Measurements from ENCODE around the gene RPL35A.
"Not testable (repeated sequence)": the region's sequence is repeated elsewhere in the genome, so short reads cannot be mapped to it uniquely, and the experiment has no call there.

Gene RPL35A

DNA sequence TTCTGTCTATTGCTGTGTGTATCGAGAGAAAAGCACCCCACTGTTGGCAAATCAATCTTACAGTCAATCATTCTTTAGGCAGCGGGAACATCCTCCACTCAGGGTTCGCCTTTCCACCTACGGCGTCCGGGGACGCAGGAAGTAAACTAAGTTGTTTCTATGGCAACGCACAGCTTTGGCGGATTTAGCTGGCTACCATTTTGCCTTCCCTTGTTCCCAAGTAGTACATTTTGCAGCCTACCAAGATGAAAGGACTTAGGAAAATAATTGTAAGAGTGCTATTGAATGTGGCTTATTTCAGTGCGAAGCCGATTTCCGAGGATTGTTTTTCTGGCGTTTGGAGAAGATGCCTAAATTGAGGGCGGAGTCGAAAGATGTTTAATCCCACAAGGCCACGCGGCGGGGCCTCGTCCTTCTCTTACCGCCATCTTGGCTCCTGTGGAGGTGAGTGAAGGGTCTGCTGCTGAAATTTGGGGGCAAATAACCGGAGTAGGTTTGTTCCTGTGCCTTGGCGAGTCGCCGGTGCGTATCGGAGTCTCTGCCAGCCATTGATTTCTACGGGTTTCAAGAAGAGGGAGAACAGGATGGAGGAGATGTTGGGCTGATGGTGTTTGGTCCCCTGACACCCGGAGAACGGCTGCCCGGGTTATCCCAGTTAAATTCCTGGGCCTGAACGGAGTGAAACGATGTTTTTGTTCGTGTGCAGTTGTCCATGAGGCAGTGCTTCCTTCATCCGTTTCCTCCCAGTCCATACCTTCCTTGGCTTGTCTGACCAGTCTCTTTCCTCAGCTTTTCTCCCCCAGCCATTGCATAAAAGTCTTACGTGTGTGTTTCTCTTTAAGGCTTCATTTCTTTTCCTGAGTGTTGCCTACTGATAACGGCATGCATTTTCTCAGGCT, at the start of gene RPL35A:
TSS of gene RPL35A (plus strand) at position 413 of the 899 bp plus-strand sequence. CDS start 778 bp downstream, outside the sequence.
- DNase-seq (ENCODE audit: low spot score) = peak; percentile 93

DNA sequence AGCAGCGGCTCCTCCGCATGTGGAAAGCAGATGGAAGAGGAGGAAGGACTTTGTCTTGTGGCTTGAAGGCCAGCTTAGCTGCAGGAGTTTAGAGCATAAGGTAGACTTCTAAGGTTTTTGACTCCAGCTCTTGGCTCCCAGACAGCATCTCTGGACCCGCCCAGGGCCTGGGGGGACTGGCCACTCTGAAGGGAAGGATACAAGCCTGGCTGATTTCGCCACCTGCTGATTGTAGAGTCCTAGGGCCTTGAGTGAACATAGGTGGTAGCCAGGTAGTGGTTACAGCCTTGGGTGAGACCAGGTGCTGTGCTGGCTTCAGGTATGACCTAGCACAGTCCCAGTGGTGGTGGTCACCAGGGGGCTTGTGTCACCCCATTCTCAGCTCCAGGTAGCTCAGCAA, 48.4 kb upstream of the RPL35A start:
- DNase-seq (ENCODE audit: low spot score) = no peak

DNA sequence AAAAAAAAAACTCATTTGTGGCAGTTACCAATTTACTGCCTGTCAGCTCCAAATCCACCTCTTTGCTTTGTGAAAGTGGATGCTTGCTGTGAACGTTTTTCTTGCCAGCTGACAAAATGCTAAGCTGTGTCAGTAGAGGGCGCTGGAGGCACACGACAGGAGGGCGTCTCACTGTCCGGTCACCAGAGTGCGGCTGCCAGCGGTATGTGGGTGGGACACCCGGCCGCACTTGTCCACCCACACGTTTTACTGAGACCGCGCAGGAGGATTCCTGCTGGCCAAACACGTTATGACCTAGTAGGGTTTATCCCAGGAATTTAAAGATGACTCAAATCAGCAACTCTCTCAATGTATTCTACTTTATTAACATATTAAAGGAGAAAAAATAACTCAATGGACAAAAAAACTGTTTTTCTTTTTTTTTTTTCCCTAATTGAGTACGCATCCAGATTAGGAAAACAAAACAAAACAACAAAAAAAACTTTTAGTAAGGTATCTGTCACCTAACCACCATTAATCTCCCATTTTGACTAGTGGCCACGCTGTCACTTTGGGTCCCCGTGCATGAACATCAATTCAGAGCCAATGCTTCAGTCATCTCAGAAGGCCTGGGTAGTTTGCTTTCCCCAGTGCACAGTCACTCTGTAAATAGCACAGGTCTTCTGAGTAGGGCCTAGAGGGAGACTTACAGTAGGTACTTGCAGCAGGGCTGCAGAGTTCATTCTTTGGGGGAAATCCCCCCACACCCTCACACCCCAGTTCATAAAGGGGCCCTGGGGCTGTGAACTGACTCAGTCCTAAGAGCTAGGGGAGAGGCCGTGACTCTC, 43.8 kb upstream of the RPL35A start:
- DNase-seq (ENCODE audit: low spot score) = peak; percentile 97

DNA sequence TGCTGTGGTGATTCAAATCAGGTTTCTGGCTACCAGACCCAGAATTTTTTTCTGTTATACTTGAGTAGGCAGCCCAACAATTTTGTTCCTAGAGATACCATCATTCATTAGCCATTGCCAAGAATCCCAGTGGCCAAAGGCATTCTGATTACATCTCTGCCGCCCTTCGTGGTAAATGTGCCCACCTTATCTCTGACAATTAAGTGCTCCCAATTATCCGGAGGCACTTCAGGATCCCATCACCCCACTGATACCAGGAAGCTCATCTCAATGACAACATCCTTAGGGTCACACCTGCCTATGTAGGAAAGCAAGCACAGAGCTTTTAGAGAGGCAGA, 43.2 kb upstream of the RPL35A start:
- DNase-seq (ENCODE audit: low spot score) = no peak

DNA sequence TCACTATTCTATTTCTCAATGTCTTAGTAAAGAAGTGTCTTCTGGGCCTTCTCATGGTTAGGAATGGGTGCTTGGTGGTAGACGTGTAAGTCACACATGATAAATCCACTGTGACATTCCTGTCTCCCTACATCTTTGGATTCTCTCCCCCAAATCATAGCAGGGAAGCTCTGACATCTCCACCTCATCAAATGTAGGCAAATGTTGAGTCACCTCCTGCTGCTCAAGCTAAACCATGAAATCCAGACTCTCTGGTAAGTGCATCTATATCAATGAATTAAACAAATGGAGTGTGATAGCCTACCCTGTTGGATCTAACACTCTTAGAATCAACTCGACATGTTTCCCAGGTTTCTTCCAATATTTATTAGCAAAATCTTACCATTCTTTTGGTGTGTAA, 42.8 kb upstream of the RPL35A start:
- DNase-seq (ENCODE audit: low spot score) = no peak

DNA sequence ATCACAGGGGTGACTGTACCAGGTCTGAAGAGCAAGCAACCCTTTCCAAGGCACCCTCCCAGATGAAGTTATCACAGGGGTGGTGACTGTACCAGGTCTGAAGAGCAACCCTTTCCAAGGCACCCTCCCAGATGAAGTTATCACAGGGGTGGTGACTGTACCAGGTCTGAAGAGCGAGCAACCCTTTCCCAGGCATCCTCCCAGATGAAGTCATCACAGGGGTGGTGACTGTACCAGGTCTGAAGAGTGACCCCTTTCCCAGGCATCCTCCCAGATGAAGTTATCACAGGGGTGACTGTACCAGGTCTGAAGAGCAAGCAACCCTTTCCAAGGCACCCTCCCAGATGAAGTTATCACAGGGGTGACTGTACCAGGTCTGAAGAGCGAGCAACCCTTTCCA, 41.4 kb upstream of the RPL35A start:
- DNase-seq (ENCODE audit: low spot score) = not testable (repeated sequence)

DNA sequence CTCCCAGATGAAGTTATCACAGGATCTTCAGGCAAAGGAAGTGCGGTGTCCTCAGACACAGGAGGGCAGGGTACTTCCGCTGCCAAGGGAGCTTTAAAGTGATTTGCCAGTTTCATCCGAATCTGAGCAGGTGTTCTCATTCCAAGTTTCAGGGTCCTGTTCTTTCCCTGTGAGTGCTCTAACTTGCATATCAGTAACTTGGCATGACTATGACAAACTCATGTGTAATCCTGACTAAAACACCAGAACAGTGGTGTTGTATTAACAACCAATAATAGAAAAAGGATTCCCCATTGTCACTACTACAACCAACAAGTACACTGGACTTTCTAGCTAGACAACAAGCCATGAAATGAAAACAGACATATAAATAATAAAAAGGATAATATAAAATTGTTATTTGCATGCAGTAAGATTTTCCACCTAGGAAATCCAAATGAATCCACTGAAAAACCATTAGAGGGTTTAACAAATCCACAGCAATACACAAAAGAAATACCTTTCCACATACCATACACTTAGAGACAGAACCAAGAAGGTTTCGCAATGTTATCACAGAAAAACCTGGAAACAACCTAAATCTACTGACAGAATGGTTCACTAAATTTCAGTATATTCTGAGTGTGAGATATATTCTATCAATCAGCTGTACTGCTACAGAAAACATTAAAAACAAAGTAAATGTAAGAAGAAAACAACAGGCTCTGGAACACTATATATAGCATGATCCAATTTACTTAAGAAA, 40.9 kb upstream of the RPL35A start:
- no peak for DNase-seq (ENCODE audit: low spot score)

DNA sequence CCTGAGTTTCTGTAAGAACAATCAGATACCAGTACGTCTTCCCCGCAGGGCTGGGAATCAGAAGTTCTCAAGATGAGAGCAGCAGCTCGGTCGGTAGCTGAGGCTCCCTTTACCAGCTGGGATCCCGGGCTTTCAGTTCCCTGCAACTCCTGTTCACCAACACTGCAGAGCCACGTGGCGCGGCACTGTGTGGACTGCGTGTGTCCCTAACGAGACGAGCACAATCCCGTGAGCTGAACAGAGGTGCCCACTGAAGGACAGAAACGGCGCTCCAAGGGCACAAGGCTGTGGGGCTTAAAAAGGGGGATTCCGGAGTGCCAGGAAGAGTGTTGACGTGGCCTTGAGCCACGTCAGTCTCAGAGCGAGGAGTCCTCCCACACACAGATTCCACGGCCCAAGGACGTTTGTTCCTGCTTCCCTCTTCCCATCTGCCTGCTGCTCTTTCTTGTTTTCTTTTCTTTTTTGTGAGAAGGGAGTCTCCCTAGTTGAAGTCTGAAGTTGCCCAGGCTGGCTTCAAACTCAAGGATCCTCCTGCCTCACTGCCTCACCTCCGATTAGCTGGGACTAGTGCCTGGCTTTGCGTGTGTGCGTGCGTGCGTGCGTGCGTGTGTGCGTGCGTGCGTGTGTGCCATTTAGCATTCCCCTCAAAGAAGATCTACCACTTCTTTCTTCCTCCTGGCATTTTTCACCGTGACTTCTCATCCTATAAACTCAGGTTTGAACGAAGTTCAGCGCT, 37.1 kb upstream of the RPL35A start:
- DNase-seq (ENCODE audit: low spot score) = no peak

DNA sequence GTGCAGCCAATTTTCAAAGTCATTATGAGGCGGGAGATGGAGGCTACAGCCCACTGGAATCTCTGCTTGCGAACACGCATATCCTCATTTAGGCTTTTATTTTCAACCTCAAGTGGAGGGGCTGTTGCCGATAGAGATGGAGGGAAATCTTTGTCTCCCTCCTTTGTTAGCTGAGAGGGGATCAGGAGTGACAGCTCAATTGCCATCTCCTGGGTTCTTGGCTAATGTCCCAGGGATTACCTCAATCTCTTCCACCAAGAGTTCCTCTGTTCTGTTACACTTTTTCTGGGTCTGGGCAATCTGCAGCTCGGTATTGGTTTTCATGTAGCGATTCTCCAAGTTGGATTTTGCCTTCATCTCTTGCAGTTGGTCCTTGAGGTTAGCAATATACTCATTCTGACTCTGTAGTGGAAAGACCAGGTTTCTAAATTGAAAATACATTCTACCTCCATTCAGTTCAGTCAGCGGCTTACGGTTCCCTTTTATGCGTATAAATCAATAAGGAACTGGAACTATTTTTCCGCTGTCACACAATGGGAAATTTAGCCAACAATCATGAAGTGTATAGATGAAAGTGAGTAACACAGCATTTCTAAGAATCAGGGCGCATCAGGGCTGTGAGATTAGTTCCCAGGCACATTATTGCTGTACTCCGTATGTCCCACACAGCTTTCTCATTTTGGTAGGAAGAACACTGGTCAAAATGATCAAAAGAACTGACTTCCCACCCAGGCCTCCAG, 36.2 kb upstream of the RPL35A start:
- DNase-seq (ENCODE audit: low spot score) = no peak

DNA sequence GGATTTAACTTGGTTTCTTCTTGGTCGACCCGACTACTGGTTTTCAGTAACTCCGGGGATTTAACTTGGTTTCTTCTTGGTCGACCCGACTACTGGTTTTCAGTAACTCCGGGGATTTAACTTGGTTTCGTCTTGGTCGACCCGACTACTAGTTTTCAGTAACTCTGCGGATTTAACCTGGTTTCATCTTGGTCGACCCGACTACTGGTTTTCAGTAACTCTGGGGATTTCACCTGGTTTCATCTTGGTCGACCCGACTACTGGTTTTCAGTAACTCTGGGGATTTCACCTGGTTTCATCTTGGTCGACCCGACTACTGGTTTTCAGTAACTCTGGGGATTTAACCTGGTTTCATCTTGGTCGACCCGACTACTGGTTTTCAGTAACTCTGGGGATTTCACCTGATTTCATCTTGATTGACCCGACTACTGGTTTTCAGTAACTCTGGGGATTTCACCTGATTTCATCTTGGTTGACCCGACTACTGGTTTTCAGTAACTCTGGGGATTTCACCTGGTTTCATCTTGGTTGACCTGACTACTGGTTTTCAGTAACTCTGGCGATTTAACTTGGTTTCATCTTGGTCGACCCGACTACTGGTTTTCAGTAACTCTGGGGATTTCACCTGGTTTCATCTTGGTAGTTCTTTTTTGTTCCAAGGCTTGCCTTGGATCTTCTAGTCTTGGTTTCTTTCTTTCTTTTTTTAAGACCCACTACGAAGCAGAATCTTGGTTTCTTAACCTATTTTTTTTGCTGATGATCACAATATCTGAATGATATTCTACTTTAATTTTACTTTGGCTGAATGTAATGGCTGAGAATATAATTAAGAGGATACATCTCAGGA, 28.3 kb upstream of the RPL35A start:
- not testable (repeated sequence) for DNase-seq (ENCODE audit: low spot score)

DNA sequence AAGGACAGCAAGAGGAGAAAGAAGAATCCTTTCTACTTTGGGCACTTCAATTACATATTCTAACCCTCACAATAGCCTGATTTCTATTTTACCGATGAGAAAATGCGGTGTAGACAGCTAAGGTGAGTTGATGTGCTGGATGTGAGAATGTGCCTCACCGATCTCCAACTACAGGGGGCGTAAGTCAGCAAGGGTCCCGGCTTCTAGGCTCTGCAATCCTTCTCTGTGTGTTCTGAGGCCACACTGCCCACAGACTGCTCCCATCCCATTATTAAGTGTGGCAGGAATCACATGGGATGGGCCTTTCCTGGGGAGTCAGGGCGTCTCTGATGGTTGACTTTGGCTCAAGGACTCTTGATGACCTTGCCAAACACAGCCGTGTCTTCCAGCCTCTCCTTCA, 23.6 kb upstream of the RPL35A start:
- DNase-seq (ENCODE audit: low spot score) = no peak

DNA sequence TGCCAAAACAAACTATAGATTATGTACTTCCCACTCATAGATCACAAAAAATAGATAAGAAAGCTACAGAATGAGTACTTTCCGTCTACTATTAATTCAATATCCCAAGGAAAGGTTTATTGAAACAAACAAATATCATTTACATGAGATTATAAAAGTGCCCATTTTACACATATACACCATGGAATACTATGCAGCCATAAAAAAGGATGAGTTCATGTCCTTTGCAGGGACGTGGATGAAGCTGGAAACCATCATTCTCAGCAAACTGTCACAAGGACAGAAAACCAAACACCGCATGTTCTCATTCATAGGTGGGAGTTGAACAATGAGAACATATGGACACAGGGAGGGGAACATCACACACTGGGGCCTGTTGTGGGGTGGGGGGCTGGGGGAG, 22.4 kb upstream of the RPL35A start:
- not testable (repeated sequence) for DNase-seq (ENCODE audit: low spot score)

DNA sequence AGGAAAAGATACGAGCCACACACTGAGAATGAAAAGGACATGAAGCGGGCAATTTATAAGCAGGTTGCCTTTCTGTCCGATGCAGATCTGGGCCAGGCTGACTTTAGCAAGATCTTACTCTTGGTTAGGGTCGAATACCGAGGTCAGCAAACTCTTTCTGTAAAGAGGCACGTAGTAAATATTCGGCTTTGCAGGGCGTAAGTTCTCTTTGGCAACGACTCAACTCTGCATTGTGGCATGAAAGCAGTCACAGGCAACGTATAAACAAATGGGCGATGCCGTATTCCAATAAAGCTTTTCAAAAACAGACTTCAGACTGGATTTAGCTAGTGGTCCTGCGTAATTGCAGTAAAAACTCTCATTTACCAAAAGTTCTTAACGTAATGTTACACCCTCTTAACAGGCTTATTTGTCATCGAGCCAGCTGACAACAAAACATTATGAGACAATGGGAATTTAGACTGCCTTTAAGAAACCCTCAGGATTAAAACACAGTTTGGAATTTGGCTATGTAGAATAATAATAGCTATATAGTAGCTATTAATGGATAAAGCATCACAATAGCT, 13.1 kb upstream of the RPL35A start:
- no peak for DNase-seq (ENCODE audit: low spot score)

DNA sequence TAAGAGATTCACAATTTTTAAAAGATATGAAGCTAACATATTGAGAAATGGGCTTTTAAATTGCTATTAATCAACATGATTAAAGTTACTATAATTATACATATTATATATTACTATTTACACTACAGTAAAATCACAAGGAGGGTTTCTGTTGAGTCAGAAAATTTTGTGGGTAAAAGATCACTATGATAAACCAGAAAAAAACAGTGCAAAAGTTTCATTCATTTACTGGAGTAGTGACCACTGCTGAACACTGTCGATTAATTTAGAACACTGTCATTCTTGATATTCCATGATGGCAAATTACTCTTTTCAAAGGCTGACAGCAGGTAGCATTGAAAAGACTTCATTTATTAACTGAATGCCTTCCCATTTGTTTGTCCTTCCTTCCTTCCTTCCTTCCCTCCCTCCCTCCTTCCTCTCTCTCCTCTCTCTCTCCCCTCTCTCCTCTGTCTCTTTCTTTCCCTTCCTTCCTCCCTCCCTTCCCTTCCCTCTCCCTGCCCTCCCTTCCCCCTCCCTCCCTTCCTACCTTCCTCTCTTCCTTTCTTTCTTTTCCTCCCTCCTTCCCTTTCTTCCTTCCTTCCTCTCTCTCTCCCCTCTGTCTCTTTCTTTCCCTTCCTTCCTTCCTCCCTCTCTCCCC, 9.1 kb upstream of the RPL35A start:
- no peak for DNase-seq (ENCODE audit: low spot score)

DNA sequence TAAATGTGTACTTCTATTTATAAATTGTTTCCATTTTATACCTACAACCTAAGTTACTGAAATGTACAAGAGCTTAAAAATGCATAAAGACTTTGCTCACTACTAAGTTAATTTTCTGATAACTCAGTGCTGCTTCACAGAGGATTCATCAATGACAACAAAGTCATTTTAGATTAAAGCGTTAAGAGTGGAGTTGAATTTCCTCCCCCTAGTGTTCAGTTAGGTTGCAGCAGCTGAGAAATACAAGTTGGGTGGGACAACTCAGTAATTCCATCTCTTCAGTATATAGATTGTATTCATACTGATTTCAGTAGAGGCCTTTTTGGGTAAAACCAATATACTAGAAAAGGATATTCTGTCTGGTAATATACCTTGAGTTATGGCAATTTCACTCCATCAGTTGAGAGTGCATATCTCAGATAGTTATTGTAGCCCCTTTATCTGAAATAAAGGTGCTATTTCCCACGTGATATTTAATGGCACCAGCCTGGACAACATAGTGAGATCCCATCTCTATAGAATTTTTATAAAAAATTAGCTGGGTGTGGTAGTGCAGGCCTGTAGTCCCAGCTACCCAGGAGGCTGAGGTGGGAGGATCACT, 6.9 kb upstream of the RPL35A start:
- DNase-seq (ENCODE audit: low spot score) = peak; percentile 55

DNA sequence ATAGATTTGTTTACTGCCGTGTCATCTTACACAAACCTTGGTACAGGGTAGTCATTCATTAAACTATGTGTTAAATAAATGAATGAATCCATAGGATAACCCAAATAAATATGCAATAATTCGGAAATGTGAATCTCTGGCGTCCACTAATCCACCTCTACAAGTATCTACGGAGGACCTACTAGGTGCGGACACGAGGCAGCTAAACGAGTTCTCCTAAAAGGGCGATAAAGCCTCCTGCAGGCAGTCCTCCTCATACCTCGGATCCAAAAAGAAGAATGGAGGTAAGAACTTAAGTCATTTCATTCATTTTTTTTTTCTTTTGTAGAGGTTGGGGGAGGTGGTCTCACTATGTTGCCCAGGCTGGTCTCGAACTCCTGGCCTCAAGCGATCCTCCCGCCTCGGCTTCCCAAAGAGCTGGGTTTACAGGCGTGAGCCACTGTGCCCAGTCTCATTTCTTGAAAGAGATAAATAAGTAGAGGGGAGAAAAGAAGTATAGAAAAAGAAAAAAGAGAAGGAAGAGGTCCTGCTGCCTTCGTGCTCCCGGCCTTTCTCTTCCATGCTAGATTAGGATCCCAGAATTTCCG, 706 bp upstream of the RPL35A start:
- no peak for DNase-seq (ENCODE audit: low spot score)

DNA sequence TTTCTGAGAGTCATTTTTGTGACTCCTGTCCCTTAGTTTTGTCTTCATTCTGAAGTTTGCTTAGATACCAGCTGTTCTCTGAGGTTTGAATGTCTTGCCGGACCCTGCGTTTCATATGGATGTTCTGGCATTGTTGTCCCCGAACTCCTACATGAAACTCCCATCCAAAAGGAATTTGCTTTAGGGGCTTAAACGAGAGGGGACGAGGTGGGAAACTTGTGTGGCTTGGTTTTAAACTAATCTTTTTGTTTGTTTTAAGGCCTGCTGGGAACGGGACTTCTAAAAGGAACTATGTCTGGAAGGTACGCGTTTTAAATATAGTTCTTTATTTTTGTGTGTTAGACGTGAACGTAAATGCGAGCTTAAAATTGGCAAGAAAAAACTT, 679 bp downstream of the RPL35A start:
- no peak for DNase-seq (ENCODE audit: low spot score)

DNA sequence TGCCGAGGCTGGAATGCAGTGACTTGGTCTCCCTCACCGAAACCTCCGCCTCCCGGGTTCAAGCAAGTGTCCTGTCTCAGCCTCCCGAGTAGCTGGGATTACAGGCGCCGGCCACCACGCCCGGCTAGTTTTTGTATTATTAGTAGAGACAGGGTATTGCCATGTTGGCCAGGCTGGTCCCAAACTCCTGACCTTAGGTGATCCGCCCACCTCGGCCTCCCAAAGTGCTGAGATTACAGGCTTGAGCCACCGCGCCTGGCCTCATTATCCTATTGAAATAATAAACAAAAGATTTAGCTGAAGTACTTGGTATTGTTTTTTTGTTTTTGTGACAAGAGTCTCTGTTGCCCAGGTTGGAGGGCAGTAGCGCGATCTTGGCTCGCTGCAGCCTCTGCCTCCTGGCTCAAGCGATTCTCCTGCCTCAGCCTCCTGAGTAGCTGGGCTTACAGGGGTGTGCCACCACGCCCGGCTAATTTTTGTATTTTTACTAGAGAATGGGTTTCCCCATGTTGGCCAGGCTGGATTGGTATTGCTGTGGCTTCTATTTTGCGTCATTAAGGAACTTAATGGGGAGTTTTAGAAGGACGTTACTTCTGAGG, 1.5 kb downstream of the RPL35A start:
- DNase-seq (ENCODE audit: low spot score) = no peak

Measured in AG20443 (cell line).